Superior temporal gyrus (tissue), 1 donor: ENCODE results near the gene RHOF.

ENCODE experiments used
- DNase-seq: peaks from one replicate; pipeline ENCODE4 v3.0.0-alpha.2; 2016; ENCODE audit errors: extremely low spot score

The RHOF gene, protein sequence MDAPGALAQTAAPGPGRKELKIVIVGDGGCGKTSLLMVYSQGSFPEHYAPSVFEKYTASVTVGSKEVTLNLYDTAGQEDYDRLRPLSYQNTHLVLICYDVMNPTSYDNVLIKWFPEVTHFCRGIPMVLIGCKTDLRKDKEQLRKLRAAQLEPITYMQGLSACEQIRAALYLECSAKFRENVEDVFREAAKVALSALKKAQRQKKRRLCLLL

DNA sequence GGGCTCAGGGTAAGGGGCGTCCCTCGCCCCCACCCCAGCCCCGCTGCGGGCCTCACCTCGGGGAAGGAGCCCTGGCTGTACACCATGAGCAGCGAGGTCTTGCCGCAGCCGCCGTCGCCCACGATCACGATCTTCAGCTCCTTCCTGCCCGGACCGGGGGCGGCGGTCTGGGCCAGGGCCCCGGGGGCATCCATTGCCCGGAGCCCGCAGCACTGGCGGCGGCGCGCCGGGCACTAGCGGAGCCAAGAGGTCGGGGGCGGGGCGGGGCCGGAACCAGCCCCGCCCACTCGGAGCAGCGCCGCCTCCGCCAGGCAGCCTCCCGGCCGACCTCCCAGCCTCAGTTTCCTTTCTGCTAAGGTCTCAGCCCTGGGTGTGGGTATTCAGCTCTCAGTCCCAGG lies at the start of gene RHOF:
Gene RHOF, minus strand, starts transcription at position 249 of the 398 bp plus-strand sequence. Its CDS starts 55 bp downstream, at position 194.
- no peak for DNase-seq

DNA sequence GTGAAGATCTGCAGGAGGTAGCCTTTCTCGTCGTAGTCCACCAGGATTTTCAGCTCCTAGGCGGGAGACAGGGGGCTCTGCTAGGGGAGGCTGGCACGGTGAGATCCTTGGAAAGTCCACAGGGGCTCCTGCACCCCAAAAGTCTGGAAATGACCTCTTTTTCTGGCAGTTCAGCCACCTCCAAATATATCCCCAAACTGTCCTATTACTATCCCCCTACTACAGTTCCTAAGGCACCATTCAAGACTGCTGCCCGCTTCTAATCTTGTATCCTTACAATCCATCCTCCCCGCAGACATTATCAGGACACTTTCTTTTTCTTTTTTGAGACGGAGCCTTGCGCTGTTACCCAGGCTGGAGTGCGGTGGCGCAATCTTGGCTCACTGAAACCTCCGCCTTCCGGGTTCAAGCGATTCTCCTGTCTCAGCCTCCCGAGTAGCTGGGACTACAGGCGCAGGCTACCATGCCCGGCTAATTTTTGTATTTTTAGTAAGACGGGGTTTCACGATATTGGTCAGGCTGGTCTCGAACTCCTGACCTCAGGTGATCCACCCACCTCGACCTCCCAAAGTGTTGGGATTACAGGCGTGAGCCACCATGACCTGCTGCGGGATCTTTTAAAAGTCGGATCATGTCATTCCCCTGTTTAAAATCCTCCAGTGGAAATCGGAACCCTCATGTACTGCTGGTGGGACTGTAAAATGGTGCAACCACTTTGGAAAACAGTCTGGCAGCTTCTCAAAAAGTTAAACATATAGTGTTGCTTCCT lies 46.7 kb upstream of the RHOF start:
- no peak for DNase-seq

DNA sequence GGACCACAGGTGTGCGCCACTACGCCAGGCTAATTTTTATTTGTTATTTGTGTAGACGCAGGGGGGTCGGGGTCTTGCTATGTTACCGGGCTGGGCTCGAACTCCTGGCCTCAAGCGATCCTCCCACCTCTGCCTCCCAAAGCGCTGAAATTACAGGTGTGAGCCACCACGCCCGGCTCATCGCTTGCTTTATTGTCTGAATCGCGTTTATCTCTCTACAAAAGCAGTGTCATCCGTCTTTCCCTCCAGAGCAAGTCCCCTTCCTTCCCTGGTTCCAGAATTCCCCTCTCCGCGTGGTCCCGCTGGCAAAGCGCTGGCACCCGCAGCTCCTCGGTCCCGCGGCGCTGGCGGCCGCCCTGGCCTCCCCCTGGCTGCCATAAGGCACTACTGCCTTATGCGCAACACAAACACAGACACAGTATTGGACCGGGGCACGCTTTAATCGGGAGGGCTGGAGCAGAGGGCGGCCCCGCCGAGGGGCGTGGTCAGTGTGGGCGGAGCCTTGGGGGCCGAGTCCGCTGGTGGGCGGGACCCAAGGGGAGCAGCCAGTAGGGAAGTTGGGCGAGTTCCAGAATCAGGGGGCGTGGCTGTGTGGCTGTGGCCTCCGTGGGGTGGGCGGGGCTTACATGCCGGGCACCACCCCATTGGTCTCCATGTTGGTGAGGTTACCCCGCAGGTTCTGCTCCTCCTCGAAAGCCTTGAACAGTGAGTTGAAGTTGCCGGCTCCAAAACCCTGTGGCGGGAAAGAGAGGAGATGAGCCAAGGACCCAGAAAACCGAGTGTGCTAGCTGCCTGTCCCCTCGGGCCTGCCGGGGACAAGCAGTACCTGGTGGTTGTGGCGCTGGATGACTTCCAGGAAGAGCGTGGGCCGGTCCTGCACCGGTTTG lies 45.9 kb upstream of the RHOF start:
- DNase-seq: peak; percentile 90

DNA sequence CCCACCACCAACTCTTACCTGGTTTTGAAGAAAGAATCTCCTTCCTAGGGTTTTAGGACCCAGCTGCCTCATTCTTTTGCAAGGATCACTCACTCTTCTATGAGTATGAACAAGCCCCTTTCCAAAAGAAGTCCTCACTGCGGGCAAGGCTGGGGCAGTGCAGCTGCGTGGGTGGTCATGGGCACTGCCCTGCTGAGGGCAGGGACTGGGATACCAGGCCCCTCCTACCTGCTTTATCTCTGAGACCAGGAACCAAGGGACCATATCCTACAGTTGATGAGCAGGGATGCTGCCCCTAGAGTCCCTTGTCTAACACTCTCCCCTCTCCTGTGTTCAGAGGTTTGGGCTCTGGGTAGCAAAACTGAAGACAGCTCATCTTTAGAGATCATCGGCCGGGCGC lies 44.6 kb upstream of the RHOF start:
- DNase-seq: no peak

DNA sequence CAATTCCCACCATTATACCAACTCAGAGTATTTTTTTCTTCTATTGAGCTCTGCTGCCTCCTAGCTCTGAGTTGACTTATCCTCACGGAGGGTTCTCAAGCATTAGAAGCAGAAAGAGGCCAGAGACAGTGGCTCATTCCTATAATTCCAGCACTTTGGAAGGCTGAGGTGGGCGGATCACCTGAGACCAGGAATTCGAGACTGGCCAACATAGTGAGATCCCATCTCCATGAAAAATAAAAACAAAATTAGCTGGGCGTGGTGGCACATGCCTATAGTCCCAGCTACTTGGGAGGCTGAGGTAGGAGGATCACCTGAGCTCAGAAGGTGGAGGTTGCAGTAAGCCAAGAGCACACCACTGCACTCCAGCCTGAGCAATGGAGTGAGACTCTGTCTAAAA lies 44.2 kb upstream of the RHOF start:
- no peak for DNase-seq

DNA sequence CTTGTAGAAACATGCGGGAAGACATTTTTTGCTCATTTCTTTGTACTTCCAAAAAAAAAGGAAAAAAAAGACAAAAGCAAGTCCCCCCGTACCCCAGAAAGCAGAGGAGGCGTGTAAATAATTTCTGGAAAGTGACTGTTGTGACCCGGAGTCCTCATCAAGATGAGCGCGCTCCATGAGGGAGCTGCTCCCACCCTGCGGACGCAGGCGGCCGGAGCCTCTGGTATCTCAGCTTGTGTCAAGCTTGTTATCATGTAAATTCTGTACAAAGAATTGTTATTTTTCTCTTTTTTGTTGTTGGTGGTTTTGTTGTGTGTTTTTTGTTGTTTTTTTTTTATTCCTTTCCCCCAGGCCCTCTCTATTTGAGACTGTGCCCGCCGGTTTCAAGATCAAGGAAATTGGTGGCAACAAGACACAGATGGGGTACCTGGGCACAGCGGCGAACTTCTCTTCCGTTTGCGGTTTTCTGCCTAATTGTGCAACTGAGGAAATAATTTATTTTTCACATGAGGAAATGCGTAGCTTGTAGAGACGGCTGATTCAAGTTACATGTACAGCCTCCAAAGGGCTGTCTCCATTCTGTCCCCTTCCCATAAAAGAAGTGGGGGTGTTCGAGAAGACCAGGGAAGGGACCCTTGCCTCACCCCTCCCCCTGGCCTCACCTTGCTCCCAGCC lies 38.2 kb upstream of the RHOF start:
- no peak for DNase-seq

DNA sequence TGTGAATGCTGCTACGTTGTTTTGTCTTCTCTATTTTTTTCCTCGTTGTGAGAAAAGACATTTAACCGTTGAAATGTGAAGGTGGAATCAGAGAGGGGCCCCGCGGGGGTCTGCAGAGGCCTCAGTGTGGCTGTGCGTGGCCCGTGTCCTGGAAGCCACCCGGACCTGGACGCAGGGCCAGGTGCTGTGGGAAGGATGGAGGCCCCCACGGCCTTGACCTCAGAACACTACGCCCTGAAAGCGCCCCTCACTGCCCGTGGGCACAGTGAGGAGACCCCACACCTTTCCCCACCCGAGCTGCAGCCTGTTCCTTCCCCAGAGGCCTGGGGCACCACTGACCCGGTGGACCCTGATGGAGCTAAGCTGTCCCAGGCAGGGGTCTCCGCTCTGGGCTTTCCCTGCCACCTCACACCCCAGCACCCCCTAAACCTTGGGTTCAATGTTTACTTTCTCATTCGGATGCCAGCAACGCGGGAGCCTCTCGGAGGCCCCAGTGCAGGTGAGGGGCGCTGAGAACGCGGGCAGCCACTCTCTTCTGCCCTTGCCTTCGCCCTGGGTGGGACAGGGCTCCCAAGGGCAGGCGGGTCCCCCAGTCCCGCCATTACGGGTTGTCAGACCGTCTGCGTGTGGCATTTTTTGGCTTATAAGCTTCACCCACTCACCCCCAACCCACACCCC lies 37.2 kb upstream of the RHOF start:
- DNase-seq: no peak

DNA sequence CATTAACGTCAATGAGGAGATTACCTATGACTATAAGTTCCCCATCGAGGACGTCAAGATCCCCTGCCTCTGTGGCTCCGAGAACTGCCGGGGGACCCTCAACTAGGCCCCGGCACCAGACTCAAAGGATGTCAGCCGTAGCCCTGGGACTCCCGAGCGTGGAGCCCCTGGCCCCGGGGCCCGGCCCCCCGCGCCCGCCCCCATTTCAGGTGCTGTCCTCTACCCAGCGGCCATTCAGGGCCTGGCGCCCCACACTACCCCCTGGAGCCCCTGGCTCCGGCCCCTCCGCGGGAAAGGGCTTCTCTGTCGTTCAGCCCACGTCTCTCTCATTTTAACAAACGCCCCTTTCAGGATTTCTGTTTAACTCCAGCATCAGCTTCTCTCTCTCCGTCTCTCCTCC lies 36.6 kb upstream of the RHOF start:
- no peak for DNase-seq

DNA sequence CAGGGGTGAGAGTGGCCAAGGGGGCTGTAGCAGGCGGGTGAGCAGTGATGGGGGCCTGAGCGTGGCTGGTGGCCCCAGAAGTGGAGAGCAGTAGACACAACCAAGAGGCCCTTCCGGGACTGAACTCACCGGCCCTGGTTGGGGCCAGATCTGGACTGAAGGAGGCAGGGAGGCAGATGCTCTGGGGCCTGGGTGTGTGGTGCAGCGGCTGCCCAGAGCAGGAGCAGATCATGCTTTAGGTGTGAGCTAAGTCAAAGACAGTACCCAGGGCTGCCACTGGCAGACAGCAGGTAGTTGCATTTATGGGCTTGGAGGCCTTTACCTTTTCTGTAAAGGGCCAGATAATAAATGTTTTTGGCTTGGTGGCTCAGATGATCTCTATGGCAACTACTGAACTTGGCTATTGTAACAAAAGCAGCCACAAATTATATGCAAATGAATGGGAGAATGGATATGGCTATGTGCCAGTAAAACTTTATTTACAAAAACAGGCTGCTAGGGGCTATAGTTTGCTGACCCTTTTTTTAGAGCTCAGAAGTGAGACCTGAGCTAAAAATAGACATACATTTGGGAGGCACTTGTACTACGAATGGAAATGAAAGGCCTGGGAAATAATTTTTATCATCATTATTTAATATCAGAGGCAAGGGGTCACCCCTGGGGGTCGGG lies 35.9 kb upstream of the RHOF start:
- DNase-seq: no peak

DNA sequence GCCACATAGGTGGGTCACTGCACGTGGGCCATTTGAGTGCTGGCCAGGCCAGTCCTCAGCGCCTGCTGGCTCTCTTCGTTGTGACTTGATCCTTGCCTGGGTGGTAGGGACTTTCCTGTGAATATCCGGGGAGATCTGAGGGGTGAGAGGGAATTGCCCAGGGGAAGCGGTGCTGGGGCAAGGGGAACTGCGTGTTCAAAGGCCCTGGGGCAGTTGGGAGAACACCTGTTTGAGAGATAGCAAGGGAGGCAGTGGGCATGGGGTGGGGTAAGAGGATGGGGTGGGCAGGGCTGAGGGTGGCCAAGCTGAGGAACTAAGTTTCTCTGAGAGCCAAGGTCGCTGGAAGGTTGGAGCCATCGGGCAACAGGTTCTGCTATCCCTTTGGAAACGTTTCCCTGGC lies 35.3 kb upstream of the RHOF start:
- DNase-seq: no peak

DNA sequence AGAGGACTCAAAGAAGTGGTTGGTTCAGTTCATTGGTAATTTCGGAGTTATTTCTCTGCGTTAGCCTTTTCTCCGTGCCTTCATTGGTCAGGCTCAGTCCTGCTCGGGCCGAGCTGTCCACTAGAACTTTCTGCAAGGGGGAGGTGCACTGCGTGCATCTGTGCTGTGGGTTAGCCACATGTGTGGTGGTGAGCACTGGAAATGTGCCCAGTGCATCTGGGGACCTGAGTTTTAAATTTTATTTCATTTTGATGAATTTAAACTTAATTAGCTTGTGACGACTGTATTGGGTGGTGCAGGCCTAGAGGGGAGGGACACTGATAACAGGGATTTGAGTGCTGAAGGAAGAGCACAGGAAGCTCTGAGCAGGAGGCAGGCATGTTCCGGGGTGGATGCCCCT lies 34.8 kb upstream of the RHOF start:
- DNase-seq: no peak

DNA sequence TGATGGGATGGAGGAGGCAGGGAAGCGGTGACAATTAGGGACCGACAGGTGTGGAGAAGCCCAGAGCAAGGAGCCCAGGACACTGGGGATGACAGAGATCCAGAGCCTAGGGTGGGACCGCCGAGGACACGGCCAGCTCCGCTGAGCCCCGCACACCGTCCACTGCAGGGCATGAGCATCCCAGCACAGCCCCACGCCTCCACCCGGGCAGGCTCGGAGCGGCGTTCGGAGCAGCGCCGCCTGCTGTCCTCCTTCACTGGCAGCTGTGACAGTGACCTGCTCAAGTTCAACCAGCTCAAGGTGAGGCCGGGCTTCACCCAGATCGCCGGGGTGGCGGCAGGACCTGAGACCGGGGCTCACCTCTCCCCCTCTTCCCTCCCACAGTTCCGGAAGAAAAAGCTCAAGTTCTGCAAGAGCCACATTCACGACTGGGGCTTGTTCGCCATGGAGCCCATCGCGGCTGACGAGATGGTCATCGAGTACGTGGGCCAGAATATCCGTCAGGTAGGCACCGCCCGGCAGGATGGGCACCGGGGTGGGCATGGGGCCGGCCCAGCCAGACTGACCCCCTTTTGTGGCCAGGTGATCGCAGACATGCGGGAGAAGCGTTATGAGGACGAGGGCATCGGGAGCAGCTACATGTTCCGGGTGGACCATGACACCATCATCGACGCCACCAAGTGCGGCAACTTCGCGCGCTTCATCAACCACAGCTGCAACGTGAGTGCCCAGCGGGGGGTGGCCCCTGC lies 34.0 kb upstream of the RHOF start:
- DNase-seq: no peak

DNA sequence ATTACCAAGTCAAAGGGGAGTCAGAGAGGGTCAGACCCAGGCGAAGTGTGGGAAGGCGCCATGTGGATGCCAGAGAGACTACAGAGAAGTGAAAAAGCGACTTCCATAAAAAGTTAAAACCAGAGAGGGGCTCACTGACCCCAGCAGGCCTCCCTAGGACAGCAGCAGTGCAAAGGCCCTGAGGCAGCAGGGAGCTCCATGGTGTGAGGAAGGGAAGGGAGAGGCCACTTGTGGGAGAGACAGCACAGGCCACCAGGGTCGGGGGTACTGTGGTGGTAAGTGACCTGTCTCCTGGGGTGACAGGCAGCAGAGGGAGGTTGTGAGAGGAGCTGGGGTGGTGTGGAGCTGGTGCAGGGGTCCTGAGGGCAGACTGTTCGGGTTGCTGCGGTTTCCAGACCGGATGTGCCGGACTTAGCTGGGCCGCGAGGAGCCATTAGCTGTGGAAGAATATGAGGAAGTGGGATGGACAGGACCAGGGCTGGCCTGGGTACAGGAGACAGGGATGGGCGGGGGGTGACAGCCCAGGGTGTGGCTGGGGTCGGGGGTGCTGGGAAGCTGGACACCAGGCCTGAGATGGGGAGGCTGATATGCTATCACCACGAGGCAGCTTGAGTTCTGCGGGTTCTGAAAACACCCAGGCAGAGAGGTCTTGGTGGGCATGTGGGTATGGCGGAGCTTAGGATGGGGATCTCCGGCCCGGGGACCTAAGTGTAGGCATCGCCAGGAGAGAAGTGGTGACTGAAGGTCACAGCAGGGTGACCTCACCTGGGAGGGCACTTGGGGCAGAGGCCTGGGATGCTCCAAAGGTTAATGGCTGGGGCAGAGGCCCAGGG lies 33.0 kb upstream of the RHOF start:
- no peak for DNase-seq

DNA sequence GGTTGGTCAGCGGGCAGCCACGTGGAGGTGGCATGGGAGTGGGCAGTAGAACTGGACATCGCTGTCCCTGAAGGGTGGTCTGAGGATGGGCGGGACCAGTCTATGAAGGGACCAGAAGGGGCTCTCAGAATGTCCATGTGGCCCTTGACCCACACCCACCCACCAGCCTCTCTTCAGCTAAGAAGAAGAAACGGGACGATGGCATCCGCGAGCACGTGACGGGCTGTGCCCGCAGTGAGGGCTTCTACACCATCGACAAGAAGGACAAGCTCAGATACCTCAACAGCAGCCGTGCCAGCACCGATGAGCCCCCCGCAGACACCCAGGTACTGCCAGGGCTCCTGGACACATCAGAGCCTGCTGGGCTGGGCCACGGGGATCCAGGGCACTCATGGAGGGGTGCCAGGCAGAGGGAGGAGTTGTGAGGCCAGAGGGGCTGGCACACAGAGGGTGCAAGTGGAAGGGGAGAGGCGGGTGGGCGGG lies 31.6 kb upstream of the RHOF start:
- no peak for DNase-seq

DNA sequence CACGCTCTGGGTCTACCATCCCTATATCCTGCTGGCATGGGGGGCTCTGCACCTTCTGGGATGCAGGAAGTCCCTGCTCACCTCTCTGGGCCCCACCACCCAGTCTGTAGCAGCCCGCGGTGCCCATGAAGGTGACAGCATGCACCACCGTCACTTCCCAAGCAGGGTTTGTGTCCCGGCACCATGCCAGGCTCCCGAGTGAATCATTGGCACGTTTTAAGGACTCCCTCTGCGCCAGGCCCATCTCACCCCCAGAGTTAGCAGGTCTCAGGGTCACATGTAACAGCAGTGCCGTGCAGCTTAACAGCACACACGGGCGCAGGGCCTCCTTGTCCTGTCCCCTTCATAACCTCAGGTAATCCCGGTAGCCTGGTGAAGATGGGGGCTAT lies 30.2 kb upstream of the RHOF start:
- no peak for DNase-seq

DNA sequence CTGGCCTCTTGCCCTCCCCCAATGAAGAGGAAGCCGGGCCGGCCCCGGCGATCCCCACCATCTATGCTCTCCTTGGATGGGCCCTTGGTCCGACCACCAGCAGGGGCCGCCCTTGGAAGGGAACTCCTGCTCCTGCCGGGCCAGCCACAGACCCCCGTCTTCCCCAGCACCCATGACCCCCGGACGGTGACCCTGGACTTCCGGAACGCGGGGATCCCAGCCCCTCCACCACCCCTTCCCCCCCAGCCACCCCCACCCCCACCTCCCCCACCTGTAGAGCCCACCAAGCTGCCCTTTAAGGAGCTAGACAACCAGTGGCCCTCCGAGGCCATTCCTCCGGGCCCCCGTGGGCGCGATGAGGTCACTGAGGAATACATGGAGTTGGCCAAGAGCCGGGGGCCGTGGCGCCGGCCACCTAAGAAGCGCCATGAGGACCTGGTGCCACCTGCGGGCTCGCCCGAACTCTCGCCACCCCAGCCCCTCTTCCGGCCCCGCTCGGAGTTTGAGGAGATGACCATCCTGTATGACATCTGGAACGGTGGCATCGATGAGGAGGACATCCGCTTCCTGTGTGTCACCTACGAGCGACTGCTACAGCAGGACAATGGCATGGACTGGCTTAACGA lies 29.7 kb upstream of the RHOF start:
- no peak for DNase-seq

DNA sequence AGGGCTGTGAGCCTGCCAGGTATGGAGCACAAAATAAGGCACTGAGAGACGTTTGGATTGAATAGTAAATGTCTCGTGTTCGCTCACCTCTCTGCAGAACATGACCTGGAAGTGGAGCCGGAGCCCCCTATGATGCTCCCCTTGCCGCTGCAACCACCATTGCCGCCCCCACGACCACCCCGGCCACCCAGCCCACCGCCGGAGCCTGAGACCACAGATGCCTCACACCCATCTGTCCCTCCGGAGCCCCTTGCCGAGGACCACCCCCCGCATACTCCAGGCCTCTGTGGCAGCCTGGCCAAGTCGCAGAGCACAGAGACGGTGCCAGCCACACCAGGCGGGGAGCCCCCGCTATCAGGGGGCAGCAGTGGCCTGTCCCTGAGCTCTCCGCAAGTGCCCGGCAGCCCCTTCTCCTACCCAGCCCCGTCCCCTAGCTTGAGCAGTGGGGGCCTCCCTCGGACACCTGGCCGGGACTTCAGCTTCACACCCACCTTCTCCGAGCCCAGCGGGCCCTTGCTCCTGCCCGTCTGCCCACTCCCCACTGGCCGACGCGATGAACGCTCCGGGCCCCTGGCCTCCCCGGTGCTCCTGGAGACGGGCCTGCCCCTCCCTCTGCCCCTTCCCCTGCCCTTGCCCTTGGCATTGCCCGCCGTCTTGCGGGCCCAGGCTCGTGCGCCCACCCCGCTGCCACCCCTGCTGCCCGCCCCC lies 29.1 kb upstream of the RHOF start:
- no peak for DNase-seq

DNA sequence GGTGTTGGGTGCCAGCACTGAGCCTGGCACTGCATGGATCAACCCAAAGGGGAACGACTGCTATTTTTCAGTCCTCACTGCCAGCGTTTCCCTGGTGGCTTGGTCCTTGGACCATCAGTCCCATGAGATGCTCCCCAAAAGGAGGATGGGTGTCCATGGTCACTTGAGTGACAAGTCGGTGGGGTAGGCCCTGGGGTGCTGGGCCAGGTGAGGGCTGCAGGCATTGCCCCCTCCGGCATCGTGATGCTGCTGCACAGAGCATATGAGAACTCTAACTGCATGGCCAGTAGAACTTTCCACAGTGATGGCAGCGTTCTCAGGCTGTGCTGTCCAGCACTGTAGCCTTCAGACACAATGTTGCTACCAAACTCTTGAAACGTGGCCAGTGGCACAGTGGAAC lies 26.6 kb upstream of the RHOF start:
- no peak for DNase-seq
